Left colon (tissue), 2 donors: Measurements from ENCODE around the gene PRDM16. TPM values are rescaled to one million over a fixed set of nuclear protein-coding genes. Genes with fewer than 3 reads are reported as not detected.
"Not testable (repeated sequence)": the region's sequence is repeated elsewhere in the genome, so short reads cannot be mapped to it uniquely, and the experiment has no call there.

ENCODE experiments used
- ATAC-seq: fragments of 200-7000 bp; cut with Tn5 transposase; one replicate; pipeline ENCODE4 v1.9.1; 2020; ENCODE audit warnings: mild to moderate bottlenecking, moderate library complexity
- DNase-seq, 2 donors: peaks; one replicate each; pipeline ENCODE4 v3.0.0-alpha.2; 2020
- intact Hi-C, 2 donors: fragments of 100-400 bp; cut with DNase I in 1 of 2; cut with micrococcal nuclease in 1 of 2; formaldehyde crosslinking; loops; one replicate each; pipeline versions ENCODE4 v1.11.2 to v1.14.0; 2022; cut with DNase I, micrococcal nuclease
- total RNA-seq, 2 donors: library from RNA; stranded (reverse); fragmentation: NEBNext Ultra II Directional; extraction: Animal tissue kit (Norgen Biotek cat#: 25700); gene quantifications; one replicate each; pipeline ENCODE4 v1.2.1, GENCODE V29; 2021
- donor health status: DM: no; HTN: no; CAD: no.
- donor health status: DM: yes; HTN: yes; CAD: no.

PRDM16 gene
- total RNA-seq, 2 donors from 2014 or later, result 1.1 to 1.2 TPM

- intact Hi-C loops, result no loop called here
- DNase-seq (no peak), ATAC-seq (no peak)
Measured at GRCh38 chr1:3087049-3087448, 18.0 kb downstream of the PRDM16 start.

DNA sequence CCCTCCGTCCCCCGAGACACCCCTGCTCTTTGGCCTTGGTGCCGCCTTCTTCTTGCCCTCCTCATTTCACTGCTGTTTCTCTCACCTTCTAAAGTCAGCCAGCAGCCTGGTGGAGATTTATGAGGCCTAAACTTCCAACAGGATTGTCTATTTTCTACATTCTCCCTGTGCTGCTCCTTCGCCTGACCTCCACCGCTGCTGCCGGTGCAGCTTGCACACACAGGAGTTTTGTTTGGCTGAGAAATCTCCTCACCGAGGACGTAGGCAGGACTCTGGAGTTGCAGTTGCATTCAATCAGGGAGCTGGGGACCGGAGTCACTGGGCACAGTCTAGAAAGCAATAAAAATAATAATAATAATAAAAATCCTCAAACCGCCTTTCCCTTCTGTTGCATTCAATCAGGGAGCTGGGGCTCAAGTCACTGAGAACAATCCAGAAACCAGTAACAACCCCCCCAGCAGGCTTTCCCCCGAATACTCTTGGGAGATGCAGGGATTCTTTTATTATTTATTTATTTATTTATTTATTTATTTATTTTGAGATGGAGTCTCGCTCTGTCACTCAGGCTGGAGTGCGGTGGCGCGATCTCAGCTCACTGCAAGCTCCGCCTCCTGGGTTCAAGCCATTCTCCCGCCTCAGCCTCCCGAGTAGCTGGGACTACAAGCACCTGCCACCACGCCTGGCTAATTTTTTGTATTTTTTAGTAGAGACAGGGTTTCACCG, 19.1 kb downstream of the PRDM16 start:
- DNase-seq, ATAC-seq, intact Hi-C loops: not testable (repeated sequence)

- ATAC-seq (no peak), DNase-seq (no peak)
- intact Hi-C loops, result no loop called here
Measured at GRCh38 chr1:3089490-3089889, 20.5 kb downstream of the PRDM16 start.

DNA sequence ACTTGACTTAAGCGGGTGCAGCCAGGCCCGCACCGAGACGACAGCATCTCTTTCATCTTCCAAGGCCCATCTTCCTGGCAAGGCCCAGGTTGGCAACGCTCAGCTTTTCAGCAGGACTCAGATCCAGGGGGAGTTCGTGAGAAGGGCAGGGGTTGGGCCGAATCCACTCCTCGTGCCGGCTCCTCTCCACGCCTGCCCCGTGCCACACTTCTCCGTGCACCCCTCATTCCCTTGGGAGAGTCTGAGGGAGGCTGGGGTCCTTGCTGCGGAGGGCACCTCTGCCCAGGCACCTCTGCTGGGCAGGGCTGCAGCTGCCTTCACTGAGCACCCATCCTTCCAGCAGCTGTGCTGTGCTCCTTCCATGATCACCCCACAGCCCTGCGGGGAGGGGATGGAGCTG, 22.3 kb downstream of the PRDM16 start:
- DNase-seq (no peak), ATAC-seq (no peak)
- intact Hi-C loops, result no loop called here

- intact Hi-C loops, result no loop called here
- ATAC-seq (no peak), DNase-seq (no peak)
Measured at GRCh38 chr1:3092530-3092929, 23.5 kb downstream of the PRDM16 start.

DNA sequence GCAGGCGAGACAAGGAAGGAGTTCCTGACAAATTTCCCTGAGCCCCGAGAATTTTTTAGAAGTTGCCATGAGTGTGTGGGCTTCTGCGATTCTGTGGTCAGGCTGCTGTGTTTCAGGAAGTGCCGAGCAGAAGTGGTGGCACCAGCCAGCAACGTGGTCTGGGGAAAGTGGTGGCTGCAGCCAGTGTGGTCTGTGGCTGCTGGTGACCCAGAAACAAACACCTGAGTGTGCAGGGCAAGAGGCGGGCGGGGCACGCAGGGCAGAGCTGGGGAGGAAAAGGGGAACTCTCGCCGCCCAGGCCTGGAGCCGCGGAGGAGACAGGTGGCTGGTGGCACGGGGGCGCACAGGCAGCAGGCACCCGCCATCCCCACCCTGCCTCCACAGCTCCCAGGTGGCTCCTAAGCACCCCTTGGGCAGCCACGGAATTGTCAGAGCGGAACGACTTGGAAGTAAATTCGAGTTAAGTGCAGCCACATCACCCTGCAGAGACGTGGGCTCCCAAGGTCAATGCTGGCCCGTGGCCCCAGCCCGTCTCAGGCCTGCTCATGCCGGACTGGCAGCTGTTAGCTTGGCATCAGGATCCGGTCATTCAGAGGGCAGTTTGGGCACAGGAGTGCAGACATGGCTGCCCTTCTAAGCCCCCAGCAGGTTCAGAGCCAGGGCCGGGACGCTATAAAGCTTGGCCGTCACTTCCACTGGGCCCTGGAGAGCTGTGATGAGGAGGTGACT, 25.1 kb downstream of the PRDM16 start:
- intact Hi-C loops, result no loop called here
- no peak for DNase-seq

GRCh38 chr1:3094863-3095780, 26.1 kb downstream of the PRDM16 start:
- no peak for DNase-seq
- ATAC-seq, result no peak
- intact Hi-C loops, result no loop called here

More for the DNA sequence above, 25.1 kb downstream of the PRDM16 start:
- no peak for ATAC-seq

DNA sequence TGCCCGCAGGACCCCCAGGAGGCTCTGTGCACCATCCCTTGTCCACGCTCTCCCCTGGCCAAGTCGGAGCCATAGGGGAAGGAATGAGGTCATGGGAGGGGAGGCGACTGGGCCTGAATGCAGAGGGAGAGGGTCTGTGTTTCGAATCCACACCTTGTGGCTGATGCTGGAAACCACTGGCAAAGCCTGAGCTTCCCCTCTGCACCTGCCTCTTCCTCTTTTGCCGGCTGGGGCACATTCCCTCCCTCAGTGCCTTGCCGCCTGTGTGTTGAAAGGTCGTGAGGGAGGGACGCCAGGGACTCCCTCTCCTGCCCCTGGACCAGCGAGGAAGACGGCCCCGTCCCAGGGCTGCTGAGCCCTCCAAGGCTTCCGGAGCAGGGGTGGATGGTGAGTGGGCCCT, 27.3 kb downstream of the PRDM16 start:
- no peak for ATAC-seq
- intact Hi-C loops, result no loop called here
- DNase-seq, result no peak

DNA sequence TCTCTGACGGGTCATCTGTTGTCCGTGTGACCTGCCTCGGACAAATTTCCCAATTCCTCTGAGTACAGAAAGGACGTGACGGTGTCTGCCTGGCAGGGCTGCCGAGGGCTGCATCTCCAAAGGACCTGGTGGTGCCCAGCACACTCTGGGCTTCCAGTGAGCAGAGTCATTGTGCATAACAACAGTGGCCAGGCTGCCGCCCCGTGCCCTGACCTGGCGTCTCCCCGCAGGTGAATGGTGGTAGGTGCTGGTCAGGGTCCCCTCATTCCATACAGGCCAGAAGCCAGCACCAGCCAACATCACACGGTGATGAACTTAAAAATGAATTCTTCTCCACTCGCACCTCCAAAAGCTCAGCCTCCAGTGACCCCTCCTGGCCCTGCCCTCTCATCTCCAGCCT, 28.2 kb downstream of the PRDM16 start:
- intact Hi-C loops, result no loop called here
- DNase-seq, result no peak
- no peak for ATAC-seq

GRCh38 chr1:3097861-3098260, 28.9 kb downstream of the PRDM16 start:
- no peak for ATAC-seq
- intact Hi-C loops, result no loop called here

DNA sequence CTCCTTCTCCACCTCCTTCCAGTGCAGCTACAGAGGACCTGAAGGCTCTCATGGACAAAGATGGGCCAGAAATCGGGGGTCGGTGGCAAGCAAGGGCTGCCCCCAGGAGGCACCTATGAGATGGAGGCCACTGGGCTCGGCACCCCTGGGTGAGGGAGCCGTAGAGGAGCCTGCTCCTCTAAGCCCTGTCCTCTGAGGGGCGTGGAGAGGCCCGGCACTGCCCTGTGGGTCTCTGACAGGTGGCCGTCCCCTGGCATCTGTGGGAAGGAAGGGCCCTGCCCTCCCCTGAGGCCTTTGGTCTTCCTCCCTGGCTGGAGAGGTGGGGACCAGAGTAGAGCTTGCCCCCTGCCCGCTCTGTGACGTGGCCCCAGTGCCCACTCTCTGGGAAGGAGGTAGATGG, 30.9 kb downstream of the PRDM16 start:
- no peak for ATAC-seq
- intact Hi-C loops, result no loop called here
- no peak for DNase-seq

More at GRCh38 chr1:3097861-3098260, 28.9 kb downstream of the PRDM16 start:
- DNase-seq, result no peak

DNA sequence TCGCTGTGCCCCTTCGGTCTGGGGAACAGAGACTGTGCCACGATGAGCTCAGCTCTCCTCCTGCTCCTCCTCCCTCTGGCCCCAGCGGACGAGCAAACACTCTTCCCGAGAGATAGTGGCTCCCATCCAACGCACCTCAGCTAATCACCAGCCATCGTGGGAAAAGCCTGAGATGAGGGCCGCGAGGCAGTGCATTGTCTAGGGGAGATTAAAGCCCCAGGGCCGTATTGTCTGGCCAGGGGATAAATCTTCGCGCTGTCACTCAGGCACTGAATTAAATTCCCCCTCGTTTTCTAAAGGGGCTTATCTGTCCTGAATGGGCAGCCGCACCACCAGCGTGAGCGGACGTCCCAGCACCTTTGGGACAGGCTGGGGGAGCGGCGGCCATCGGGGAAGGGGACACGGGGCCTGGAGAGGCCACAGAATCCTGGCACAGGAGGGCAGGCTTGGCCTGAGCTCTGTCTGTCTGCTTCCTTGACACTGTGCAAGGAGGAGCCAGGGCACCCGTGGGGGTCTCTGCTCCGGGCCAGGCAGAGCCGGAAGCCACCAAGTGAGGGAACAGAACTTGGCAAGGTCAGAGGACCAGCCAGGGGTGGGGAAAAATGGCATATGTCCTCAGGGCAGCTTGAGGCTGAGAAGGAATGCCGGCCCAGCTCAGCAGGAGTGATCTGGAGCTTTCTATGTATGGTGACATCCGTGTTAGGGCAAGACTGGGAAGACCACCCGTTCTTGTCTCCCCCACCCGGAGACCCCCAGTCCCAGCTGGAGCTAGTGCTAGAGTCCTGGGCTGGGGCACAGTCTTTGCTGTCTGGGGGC, 32.3 kb downstream of the PRDM16 start:
- DNase-seq, result no peak
- intact Hi-C loops, result no loop called here
- no peak for ATAC-seq

- ATAC-seq (no peak), DNase-seq (no peak)
- intact Hi-C loops, result no loop called here
Measured at GRCh38 chr1:3102641-3103040, 33.6 kb downstream of the PRDM16 start.

GRCh38 chr1:3103967-3104677, 35.1 kb downstream of the PRDM16 start:
- intact Hi-C loops, result no loop called here

GRCh38 chr1:3105167-3105863, 36.3 kb downstream of the PRDM16 start:
- DNase-seq (no peak), ATAC-seq (no peak)
- intact Hi-C loops, result no loop called here

More at GRCh38 chr1:3103967-3104677, 35.1 kb downstream of the PRDM16 start:
- DNase-seq (no peak), ATAC-seq (no peak)

GRCh38 chr1:3106216-3106615, 37.2 kb downstream of the PRDM16 start:
- ATAC-seq (no peak), DNase-seq (no peak)
- intact Hi-C loops, result no loop called here

- ATAC-seq (no peak), DNase-seq (no peak)
- intact Hi-C loops, result no loop called here
Measured at GRCh38 chr1:3107201-3107600, 38.2 kb downstream of the PRDM16 start.
